Stimulated activated CD8-positive, alpha-beta memory T cell treated with anti-CD3 and anti-CD28 coated beads, Interleukin-12 subunit alpha, Interleukin-12 subunit beta, amount 100 ng/mL, for 4 hours (primary cell): Measurements from ENCODE around the gene AMY1A.
"Not testable (repeated sequence)": the region's sequence is repeated elsewhere in the genome, so short reads cannot be mapped to it uniquely, and the experiment has no call there.

Source experiments
- DNase-seq: peaks from one replicate; pipeline ENCODE4 v3.0.0-alpha.2; 2020; ENCODE audit warnings: low read depth

Gene AMY1A

DNA sequence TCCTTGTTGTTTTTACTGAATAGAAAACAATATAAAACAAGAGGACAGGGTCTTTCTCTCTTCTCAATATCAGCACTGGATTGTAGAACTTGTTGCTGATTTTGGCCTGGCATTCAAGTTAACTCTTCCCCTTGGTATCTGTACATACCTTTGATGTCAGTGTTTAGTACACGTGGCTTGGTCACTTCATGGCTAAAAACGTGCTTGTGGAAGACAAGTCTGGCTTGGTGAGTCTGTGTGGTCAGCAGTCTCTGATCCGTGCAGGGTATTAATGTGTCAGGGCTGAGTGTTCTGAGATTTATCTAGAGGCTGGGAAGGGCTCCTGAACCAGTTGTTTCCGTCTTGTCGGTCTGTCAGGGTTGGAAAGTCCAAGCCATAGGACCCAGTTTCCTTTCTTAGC is at the start of gene AMY1A:
Gene AMY1A (plus strand): TSS at position 301 of the 400 bp plus-strand sequence. CDS start 571 bp downstream, outside the sequence.
- not testable (repeated sequence) for DNase-seq

DNA sequence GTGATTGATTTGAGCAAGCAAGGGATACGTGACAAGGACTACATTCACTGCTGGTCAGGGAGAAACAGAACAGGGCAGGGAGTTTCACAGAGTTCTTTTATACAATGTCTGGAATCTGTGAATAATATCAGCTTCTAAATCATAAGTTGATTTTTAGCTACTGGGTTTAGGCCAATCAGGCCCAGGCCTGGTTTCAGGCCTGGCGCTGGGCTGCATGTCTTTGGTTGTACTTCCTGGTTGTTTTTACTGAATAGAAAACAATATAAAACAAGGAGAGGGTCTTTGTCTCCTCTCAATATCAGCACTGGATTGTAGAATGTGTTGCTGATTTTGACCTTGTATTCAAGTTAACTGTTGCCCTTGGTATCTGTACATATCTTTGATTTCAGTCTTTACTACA is 39.2 kb upstream of the AMY1A start:
- DNase-seq: no peak

DNA sequence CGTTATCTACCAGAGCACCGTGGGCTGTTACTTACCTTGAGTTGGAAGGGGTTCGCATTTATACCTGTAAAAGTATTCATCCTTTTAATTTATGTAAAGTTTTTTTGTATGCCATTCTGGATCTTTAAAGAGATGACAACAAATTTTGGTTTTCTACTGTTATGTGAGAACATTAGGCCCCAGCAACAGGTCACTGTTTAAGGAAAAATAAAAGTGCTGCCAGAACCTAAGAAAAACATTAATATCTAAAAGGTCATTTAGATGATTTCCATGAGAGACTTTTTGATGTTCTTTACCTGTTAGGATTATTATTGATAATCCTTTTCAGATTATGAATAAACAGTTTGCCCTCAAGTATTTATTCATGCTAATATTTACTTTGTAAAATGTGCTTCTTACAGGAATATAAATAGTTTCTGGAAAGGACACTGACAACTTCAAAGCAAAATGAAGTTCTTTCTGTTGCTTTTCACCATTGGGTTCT is 38.5 kb upstream of the AMY1A start, which contains the start of gene AMY2A:
Gene AMY2A (plus strand): TSS at position 434 of the 484 bp plus-strand sequence. CDS start 14 bp downstream, at position 448.
- not testable (repeated sequence) for DNase-seq

DNA sequence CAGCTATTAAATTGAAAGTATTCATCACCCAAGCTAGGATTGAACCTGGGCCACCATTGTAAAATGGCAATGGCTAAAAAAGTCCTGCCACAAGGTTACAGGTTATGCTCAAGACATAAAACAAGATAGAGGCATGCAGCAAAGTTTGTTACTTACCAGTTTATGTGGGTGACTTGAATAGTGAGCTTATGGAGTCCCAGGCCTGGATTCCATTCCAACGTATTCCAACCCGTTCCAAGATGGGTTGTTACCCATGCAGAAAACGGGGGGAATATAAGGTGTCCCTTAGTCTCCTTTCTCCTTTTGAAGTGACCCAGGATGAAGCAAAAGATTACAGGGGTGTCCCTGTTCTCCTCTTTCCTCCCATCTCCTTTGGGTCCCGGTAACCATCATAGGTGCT is 28.1 kb upstream of the AMY1A start:
- DNase-seq: not testable (repeated sequence)

DNA sequence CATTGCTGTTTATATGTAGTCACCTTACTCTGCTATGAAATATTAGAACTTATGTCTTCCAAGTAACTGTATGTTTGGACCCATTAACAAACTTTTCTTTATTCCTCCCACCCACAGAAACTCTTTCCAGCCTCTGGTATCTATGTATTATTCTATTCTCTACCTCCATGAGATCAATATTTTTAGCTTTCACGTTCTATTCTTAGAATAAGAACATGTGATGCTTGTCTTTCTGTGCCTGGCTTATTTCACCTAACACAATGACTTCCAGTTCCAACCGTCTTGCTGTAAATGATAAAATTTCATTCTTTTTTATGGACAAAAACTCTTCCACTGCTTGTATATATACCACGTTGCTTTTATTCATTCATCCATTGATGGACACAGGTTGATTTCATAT is 14.4 kb upstream of the AMY1A start:
- DNase-seq: not testable (repeated sequence)

DNA sequence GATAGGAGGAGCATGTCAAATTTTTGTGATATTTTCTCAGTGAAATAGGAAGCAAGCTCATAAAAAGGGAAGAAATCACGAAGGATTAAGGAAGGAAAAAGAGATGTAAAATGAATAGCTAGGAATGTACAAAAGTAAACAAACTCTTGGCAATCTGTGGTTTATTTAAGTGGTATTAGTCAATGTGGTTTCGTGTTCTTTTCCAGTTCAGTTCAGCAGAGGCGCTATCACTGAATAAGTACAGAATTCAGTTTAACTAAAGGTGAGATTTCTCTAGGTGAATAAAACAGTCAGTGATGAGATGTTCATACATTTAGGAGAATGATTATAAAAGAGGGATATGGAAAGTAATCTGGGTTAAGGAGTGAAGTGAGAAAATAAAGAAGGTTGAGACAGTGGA is 11.7 kb upstream of the AMY1A start:
- not testable (repeated sequence) for DNase-seq

DNA sequence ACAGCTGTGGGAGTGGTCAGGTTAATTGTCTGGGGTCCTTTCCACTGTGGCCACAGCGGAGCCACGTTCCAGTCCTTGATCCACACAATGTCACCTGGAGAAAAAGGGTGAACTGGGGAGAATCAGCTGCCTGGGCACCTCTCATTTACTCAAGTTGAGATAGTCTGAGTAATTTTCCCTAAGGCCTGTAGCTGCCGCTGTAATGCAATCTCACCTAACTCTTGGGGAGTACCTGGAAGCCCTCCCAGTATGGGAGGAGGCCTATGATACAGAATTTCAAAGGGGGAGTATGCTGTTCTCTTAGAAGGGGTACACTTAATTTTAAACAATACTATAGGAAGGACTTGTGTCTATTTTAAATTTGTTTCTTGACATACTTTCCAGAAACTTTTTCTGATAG is 5.3 kb upstream of the AMY1A start:
- not testable (repeated sequence) for DNase-seq

DNA sequence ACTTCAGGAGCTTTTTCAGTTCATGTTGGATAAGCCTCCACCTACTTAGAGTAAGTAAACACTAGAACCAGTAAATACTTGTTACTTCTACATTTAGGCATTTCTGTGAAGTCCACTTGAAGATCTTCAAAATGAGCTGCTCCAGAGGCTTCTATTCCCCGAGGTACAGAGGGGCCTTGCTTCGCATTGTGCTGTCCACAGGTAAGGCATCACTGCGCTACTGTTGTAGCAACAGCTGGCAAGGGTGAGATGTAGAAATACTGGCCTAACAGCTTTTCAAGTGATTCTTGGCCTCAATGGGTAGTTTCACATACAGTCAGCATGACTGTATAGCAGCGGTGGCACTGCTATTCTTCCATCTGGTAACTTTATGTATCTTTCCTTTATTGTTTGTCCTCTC is 4.7 kb upstream of the AMY1A start:
- DNase-seq: not testable (repeated sequence)

DNA sequence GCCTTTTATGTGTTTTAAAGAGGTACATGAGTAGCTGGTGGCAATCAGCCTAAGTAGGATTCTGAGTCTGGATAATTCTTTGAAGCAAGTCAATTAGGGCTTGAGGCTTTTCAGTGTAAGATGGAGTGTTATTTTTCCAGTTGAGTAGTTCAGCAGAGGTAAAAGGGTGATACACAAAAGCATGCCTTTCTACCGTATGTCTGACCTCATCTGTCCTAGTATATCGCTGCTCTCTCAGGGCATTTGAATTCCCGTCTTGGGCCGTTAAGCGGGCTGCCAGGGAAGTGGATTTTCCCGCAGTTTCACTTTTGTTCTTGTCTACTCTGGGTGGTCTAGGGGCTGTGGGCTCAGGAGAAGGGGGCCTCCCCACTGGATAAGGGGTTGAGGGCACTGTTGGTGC is 1.4 kb upstream of the AMY1A start:
- DNase-seq: not testable (repeated sequence)

DNA sequence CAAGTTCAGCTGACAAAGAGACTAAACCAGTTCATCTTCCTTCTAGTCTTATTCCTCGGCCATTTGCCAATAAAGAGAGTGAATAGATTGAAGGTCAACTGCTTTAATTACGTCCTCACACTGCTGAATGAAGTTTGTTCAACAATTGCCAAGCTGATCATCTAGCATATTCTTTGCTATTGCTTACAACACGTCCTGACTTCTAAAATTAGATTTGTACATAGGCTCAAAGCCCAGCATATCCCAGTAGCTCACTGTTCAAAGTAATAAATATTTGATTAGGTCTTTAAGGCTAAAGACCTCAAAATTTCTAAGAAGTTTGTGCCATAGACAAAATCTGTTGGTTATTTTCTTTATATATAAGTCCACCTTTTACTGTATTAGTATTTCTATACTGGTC is 20.8 kb downstream of the AMY1A start:
- not testable (repeated sequence) for DNase-seq

DNA sequence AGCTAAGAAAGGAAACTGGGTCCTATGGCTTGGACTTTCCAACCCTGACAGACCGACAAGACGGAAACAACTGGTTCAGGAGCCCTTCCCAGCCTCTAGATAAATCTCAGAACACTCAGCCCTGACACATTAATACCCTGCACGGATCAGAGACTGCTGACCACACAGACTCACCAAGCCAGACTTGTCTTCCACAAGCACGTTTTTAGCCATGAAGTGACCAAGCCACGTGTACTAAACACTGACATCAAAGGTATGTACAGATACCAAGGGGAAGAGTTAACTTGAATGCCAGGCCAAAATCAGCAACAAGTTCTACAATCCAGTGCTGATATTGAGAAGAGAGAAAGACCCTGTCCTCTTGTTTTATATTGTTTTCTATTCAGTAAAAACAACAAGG is 40.5 kb downstream of the AMY1A start, which contains the start of gene AMY1B:
Gene AMY1B (minus strand): TSS at position 101 of the 400 bp plus-strand sequence. CDS start 571 bp downstream, outside the sequence.
- DNase-seq: not testable (repeated sequence)

DNA sequence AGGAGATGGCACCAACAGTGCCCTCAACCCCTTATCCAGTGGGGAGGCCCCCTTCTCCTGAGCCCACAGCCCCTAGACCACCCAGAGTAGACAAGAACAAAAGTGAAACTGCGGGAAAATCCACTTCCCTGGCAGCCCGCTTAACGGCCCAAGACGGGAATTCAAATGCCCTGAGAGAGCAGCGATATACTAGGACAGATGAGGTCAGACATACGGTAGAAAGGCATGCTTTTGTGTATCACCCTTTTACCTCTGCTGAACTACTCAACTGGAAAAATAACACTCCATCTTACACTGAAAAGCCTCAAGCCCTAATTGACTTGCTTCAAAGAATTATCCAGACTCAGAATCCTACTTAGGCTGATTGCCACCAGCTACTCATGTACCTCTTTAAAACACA is 41.9 kb downstream of the AMY1A start:
- not testable (repeated sequence) for DNase-seq

DNA sequence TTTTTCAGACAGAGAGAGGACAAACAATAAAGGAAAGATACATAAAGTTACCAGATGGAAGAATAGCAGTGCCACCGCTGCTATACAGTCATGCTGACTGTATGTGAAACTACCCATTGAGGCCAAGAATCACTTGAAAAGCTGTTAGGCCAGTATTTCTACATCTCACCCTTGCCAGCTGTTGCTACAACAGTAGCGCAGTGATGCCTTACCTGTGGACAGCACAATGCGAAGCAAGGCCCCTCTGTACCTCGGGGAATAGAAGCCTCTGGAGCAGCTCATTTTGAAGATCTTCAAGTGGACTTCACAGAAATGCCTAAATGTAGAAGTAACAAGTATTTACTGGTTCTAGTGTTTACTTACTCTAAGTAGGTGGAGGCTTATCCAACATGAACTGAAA is 45.1 kb downstream of the AMY1A start:
- DNase-seq: not testable (repeated sequence)

DNA sequence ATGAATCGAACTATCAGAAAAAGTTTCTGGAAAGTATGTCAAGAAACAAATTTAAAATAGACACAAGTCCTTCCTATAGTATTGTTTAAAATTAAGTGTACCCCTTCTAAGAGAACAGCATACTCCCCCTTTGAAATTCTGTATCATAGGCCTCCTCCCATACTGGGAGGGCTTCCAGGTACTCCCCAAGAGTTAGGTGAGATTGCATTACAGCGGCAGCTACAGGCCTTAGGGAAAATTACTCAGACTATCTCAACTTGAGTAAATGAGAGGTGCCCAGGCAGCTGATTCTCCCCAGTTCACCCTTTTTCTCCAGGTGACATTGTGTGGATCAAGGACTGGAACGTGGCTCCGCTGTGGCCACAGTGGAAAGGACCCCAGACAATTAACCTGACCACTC is 45.7 kb downstream of the AMY1A start:
- not testable (repeated sequence) for DNase-seq

DNA sequence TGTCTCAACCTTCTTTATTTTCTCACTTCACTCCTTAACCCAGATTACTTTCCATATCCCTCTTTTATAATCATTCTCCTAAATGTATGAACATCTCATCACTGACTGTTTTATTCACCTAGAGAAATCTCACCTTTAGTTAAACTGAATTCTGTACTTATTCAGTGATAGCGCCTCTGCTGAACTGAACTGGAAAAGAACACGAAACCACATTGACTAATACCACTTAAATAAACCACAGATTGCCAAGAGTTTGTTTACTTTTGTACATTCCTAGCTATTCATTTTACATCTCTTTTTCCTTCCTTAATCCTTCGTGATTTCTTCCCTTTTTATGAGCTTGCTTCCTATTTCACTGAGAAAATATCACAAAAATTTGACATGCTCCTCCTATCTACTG is 52.1 kb downstream of the AMY1A start:
- not testable (repeated sequence) for DNase-seq

DNA sequence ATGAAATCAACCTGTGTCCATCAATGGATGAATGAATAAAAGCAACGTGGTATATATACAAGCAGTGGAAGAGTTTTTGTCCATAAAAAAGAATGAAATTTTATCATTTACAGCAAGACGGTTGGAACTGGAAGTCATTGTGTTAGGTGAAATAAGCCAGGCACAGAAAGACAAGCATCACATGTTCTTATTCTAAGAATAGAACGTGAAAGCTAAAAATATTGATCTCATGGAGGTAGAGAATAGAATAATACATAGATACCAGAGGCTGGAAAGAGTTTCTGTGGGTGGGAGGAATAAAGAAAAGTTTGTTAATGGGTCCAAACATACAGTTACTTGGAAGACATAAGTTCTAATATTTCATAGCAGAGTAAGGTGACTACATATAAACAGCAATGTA is 54.8 kb downstream of the AMY1A start:
- DNase-seq: not testable (repeated sequence)
